Activated CD8-positive, alpha-beta T cell treated with anti-CD3 and anti-CD28 coated beads for 36 hours (primary cell): ENCODE results near the gene STAMBPL1. TPM values are rescaled to one million over a fixed set of nuclear protein-coding genes. Genes with fewer than 3 reads are reported as not detected.
A peak's percentile ranks its signal among the peaks of the same experiment; 100 is the strongest.

Experiments
- ATAC-seq: fragments of 200-7000 bp; cut with Tn5 transposase; one replicate; pipeline ENCODE4 v1.10.0; 2021; ENCODE audit warnings: mild to moderate bottlenecking, moderate library complexity
- CTCF ChIA-PET: fragments of 350-600 bp; sonication (Branson Sonifier 250); formaldehyde crosslinking; loops from one replicate; lab custom pipeline; 2021; ENCODE audit warnings: antibody characterized with exemption; lab: Charles Lee
- POLR2A ChIA-PET: fragments of 350-600 bp; sonication (Branson Sonifier 250); formaldehyde crosslinking; loops from one replicate; lab custom pipeline; 2021; ENCODE audit warnings: antibody characterized with exemption; lab: Charles Lee
- DNase-seq: peaks from one replicate; pipeline ENCODE4 v3.0.0-alpha.2; 2020
- H3K27ac Mint-ChIP-seq: one replicate; pipeline ENCODE4 v1.8.0; 2021; ENCODE audit warnings: mild to moderate bottlenecking, mixed read lengths
- H3K27me3 Mint-ChIP-seq: one replicate; pipeline ENCODE4 v1.8.0; 2021; ENCODE audit warnings: mixed read lengths
- H3K36me3 Mint-ChIP-seq: one replicate; pipeline ENCODE4 v1.8.0; 2021; ENCODE audit warnings: low read depth, mixed read lengths
- H3K4me1 Mint-ChIP-seq: one replicate; pipeline ENCODE4 v1.8.0; 2021; ENCODE audit warnings: low read depth, mixed read lengths
- H3K4me3 Mint-ChIP-seq: one replicate; pipeline ENCODE4 v1.8.0; 2021; ENCODE audit warnings: mild to moderate bottlenecking, moderate library complexity, mixed read lengths
- H3K9me3 Mint-ChIP-seq: one replicate; pipeline ENCODE4 v1.8.0; 2021; ENCODE audit warnings: mixed read lengths
- CTCF ChIP-seq: fragments of 200-600 bp; IDR thresholded peaks from one replicate; pipeline ENCODE4 v1.8.0; 2022; ENCODE audit warnings: antibody characterized with exemption, mild to moderate bottlenecking
- intact Hi-C: fragments of 100-400 bp; cut with micrococcal nuclease; formaldehyde crosslinking; loops from one replicate; pipeline ENCODE4 v1.10.0; 2022
- total RNA-seq, 2 experiments: library from RNA; stranded (reverse); gene quantifications; one replicate each; pipeline ENCODE4 v1.2.3, GENCODE V29; 2021

STAMBPL1 gene
- total RNA-seq, 2 experiments from 2014 or later: 71.1 to 76.5 TPM

- no peak for TF ChIP-seq CTCF
- no peak overlapping the region for H3K4me3 Mint-ChIP-seq
- peaks cover 1% of the 10 kb centered on the region for H3K27me3 Mint-ChIP-seq
- H3K4me1 Mint-ChIP-seq: peaks cover 15% of the 10 kb centered on the region
- no peaks in the 10 kb centered on the region for H3K9me3 Mint-ChIP-seq
- DNase-seq: no peak
- CTCF ChIA-PET: interaction anchor here (1.0 to 2.5 kb wide), 8 partner anchors 10 to 83 kb away, joined by 3 to 17 read pairs (median 4); no protein-coding TSS in a partner anchor
- POLR2A ChIA-PET: no interaction called here
- intact Hi-C loops: no loop called here
- H3K27ac Mint-ChIP-seq: no peak overlapping the region
- H3K36me3 Mint-ChIP-seq: no peaks in the 10 kb centered on the region
- ATAC-seq: no peak
These were observed 27.7 kb upstream of the STAMBPL1 start for GRCh38 chr10:88852327-88852726.

- no peak for TF ChIP-seq CTCF
- Mint-ChIP-seq H3K27me3 (peaks cover 1% of the 10 kb centered on the region), H3K36me3 (no peaks in the 10 kb centered on the region), H3K27ac (no peak overlapping the region), H3K9me3 (no peaks in the 10 kb centered on the region), H3K4me3 (no peak overlapping the region), H3K4me1 (peaks cover 14% of the 10 kb centered on the region)
- intact Hi-C loops: no loop called here
- DNase-seq: no peak
- no peak for ATAC-seq
- ChIA-PET POLR2A (interaction anchor here (0.7 to 1.3 kb wide), 3 partner anchors 16 to 27 kb away, joined by 3 to 4 read pairs (median 3); partner anchors contain the start of gene STAMBPL1), CTCF (interaction anchor here (0.6 to 4.1 kb wide), 12 partner anchors 9 to 82 kb away, joined by 3 to 21 read pairs (median 3); no protein-coding TSS in a partner anchor)
These were observed 26.7 kb upstream of the STAMBPL1 start for GRCh38 chr10:88853155-88853881.

GRCh38 chr10:88854684-88855083, 25.4 kb upstream of the STAMBPL1 start:
- ATAC-seq (no peak), DNase-seq (no peak)
- H3K9me3 Mint-ChIP-seq: no peaks in the 10 kb centered on the region
- H3K27ac Mint-ChIP-seq: no peak overlapping the region
- CTCF ChIA-PET: interaction anchor here (2.5 to 4.1 kb wide), 2 partner anchors 18 to 79 kb away, joined by 17 to 21 read pairs; no protein-coding TSS in a partner anchor
- intact Hi-C loops: no loop called here
- H3K4me3 Mint-ChIP-seq: no peak overlapping the region
- H3K4me1 Mint-ChIP-seq: peaks cover 3% of the 10 kb centered on the region
- POLR2A ChIA-PET: no interaction called here
- H3K36me3 Mint-ChIP-seq: no peaks in the 10 kb centered on the region
- peaks cover 1% of the 10 kb centered on the region for H3K27me3 Mint-ChIP-seq
- TF ChIP-seq CTCF: no peak

GRCh38 chr10:88857831-88858230, 22.2 kb upstream of the STAMBPL1 start:
- no peak overlapping the region for H3K4me3 Mint-ChIP-seq
- intact Hi-C loops: no loop called here
- CTCF ChIA-PET: interaction anchor here (1.3 to 4.1 kb wide), 3 partner anchors 12 to 76 kb away, joined by 3 to 21 read pairs (median 4); no protein-coding TSS in a partner anchor
- POLR2A ChIA-PET: no interaction called here
- H3K36me3 Mint-ChIP-seq: no peaks in the 10 kb centered on the region
- ATAC-seq: no peak
- no peak overlapping the region for H3K27ac Mint-ChIP-seq
- TF ChIP-seq CTCF: no peak
- H3K9me3 Mint-ChIP-seq: no peaks in the 10 kb centered on the region
- H3K4me1 Mint-ChIP-seq: peaks cover 6% of the 10 kb centered on the region
- DNase-seq: no peak
- H3K27me3 Mint-ChIP-seq: peaks cover 3% of the 10 kb centered on the region

GRCh38 chr10:88858491-88858890, 21.6 kb upstream of the STAMBPL1 start:
- Mint-ChIP-seq H3K9me3 (no peaks in the 10 kb centered on the region), H3K36me3 (no peaks in the 10 kb centered on the region), H3K27me3 (peaks cover 5% of the 10 kb centered on the region), H3K4me3 (no peak overlapping the region), H3K27ac (no peak overlapping the region), H3K4me1 (peaks cover 6% of the 10 kb centered on the region)
- ChIA-PET CTCF (interaction anchor here (1.5 kb wide), 1 partner anchor 75 kb away, joined by 4 read pairs; no protein-coding TSS in a partner anchor), POLR2A (no interaction called here)
- DNase-seq (no peak), ATAC-seq (peak; percentile 70)
- intact Hi-C loops: no loop called here
- no peak for TF ChIP-seq CTCF
